A549 treated with Hydrocortisone at 1 μM for 4 hours (cell line): ENCODE results near the gene MISP3. TPM values are rescaled to one million over a fixed set of nuclear protein-coding genes. Genes with fewer than 3 reads are reported as not detected.

Experiments used
- total RNA-seq: library from RNA; stranded (reverse); fragments of 200-300 nt; extraction: Qiagen RNA extraction; gene quantifications from 5 replicates; pipeline ENCODE4 v1.2.3, GENCODE V29; 2022

The MISP3 gene
- total RNA-seq = 1.7 to 4.3 TPM (median 3.8 TPM) in 5 replicates

DNA sequence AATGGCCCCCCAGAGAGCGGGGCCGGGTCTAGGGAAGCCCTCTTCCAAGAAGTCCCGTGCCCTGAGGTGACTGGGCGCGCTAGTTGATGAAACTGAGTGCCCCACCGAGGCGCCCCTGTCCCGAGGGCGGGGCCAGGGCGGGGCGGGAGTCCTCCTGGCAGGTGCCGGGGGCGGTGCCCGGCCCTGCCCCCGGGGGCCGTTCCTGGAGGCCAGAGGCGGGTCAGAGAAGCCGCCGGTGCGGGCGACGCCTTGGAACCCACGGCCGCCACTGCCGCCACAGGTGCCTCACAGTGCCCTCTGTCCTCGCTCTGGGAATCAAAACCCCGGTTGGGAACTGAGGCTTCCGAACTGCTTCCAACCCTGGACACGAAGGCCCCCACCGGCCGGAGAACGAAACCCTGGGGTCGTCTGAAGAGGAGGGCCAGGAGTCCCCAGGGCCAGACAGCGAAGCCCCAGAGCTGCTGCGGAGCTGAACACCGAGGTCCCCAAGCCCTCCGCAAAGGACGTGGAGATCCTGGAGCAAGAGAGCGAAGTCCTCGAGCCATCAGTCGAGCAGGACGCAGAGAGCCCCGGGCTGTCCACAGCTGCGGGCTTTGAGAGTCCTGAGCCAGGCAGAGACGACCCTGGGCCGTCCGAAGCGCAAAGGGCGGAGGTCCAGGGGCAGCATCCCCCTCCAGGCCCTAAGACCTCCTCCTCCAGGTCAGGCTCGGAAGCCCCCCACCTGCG, at the start of gene MISP3:
TSS of gene MISP3 (plus strand) at position 252 of the 726 bp plus-strand sequence. CDS start 524 bp downstream, outside the sequence.

DNA sequence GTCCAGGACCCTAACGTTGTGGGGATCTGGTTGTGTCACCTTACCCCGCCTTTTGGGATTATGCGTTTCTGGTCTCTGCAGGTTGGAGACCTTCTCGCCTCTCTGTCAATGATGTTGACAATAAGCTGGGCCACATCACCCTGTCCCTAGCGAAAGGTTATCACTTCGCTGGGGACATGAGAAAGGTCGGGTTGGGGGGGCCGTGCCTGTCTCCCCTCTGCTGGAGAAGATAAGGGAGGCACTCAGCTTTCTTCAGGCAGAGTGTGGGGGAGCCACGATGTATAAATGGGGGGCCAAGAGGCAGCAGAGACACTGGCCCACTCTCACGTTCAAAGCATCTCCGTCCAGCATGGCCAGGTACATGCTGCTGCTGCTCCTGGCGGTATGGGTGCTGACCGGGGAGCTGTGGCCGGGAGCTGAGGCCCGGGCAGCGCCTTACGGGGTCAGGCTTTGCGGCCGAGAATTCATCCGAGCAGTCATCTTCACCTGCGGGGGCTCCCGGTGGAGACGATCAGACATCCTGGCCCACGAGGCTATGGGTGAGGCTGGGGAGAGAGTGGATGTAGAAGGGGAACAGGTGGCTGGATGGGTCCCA, 44.6 kb upstream of the MISP3 start, which contains the start of gene RLN3:
TSS of gene RLN3 (plus strand) at position 293 of the 595 bp plus-strand sequence. CDS start at position 350, 57 bp downstream.

DNA sequence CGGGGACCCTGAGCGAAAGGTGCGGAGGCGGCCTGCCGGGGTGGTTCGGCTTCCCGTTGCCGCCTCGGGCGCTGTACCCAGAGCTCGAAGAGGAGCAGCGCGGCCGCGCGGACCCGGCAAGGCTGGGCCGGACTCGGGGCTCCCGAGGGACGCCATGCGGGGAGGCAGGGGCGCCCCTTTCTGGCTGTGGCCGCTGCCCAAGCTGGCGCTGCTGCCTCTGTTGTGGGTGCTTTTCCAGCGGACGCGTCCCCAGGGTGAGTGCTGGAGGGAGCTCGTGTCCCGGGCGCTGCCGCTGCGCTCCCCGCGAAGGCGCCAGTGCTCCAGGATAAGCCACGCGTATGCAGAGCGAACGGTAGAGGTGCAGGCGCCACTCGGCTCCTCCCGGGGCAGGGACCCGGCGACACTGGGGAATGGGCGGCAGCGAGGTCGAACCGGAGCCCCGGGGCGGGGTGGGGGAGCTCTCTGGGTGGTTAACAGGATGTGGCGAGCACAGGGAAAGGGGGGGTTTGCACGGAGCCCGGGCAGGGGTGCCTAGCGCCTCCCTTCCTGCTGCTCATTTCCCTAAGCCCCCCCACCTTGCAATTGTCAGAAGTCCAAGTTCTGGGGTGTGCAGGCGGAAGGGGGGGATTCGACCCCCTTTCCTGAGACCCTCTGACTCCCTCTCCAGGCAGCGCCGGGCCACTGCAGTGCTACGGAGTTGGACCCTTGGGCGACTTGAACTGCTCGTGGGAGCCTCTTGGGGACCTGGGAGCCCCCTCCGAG, 40.7 kb upstream of the MISP3 start, which contains the start of gene IL27RA:
TSS of gene IL27RA (plus strand) at position 44 of the 762 bp plus-strand sequence. CDS start at position 155, 111 bp downstream.

DNA sequence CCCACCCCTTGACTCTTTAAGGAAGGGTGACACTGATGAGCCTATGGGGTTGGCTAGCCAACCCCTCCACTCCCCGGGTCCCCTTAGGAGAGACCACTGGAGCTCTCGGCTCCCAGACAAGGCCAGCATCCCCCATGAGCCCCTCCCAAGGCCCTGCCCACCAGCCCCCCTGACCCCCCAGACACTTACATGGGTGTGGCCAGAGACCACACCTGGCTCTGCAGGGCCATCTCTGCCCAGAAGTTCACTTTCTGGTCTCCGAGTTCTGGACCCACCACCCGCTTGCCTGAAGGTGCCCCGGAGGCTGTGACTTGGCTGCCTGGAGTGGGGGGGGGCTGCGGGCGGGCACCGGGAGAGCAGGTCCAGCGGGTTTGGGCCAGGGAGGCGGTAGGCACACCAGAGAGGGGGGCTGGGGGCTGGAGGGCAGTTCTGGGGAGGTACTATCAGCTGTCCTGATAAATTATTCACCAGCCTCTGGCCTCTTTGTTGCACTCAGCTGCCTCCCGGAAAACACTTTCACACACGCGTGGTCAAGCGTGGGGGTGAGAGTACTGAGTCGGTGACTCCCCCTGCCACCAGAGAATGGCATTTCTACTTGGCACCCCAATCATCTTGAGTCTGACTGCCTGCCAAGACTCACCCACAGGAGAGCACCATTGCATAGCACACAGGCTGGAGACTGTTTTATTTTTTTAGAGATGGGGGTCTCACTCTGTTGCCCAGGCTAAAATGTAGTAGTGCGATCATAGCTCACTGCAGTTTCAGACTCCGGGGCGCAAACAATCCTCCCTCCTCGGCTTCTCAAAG, 10.6 kb upstream of the MISP3 start, which contains the start of gene PALM3:
TSS of gene PALM3 (minus strand) at position 326 of the 807 bp plus-strand sequence. CDS start at position 230, 96 bp downstream.

DNA sequence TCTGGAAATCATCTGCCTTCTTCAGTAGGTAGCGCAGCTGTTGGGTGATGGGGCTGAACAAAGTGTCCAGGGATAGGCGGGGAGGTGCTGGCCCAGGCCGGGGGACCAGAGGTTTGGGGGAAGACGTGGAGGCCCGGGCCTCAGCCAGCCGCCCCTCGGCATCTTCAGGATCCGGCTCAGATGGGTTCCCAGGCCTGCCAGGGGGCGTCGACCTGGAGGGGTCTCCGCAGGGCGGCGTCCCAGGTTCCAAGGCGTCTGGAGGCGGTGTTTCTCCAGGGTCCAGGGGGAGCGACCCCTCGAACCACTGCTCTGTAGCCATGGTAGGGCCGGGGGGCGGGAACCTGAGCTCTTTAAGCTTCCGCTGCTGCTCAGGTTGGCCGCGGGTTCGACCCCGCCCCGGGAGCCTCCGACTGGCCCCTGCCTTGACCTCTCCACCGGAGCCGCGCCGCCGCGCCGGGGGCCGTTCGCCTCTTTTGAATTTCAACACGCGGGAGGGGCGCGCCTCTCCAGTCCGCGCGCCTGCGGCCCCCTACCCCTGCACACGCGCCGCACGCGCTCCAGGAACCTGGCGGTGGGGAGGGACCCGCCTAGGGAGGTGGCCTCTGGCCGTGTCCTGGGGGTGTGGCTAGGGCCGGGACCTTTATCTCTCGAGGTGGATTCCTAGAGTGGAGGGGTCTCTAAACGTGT, 12.9 kb downstream of the MISP3 start, which contains the start of gene C19orf67:
TSS of gene C19orf67 (minus strand) at position 475 of the 687 bp plus-strand sequence. CDS start at position 319, 156 bp downstream.

DNA sequence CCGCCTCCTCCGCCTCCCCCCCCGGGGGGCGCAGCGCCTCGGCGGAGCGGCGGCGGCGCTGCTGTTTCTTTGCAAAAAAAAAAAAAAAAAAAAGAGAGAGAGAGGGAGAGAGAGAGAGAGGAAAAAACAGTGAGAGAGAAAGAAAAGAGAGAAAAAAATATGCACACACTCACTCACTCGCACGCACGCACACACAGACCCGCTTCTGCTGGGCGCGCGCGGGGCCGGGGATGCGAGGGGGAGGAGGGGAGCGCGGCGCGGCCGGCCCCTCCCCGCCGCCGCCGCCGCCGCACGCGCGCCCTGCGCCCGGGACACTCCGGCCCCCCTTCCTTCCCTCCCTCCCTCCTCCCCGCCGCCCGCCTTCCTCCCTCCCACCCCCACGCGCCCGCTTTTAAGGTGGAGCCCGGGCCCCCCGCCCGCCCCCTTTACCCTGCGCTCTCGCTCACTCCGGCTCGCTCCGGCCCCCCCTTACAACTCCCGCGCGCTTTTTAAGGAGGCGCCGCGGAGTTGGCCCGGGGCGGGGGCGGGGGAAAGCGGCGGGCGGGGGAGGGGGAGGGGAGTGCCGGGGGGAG, 18.0 kb downstream of the MISP3 start, which contains the start of gene SAMD1:
TSS of gene SAMD1 (minus strand) at position 243 of the 572 bp plus-strand sequence.

DNA sequence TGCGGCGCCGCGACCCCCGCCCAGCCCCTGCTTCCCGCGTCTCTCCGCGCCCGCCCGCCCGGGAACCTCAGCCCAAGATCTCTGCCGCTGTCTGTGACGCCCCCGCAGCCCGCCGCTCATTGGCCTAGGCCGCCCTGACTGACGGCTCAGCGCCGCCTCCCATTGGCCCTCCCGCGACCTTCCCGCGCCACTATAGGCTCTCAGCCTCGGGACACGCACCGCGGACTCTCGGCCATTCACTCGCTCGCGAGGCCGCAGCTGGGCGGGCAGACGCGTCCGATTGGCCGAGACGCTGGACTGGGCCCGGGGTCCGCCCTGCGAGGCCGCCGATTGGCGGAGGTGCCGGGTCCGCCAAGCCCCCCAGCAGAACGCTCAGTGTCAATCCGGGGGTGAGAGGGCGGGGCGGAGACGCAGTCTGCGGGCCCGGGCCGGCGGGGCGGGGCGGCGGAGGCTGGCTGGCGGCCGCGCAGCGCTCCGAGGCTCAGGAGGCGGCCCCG, 45.1 kb downstream of the MISP3 start, which contains the start of gene PRKACA:
TSS of gene PRKACA (minus strand) at position 95 of the 497 bp plus-strand sequence. CDS start 215 bp downstream, outside the sequence.

Other genes with a start within 250 kb of the MISP3 start
- 1.0 to 4.3 TPM (median 2.9 TPM) in 5 replicates for gene NANOS3, start 195.7 kb upstream of the MISP3 start, total RNA-seq
- gene BRME1, start 166.7 kb upstream of the MISP3 start, total RNA-seq = 0.26 to 1.0 TPM (median 0.46 TPM) in 5 replicates
- gene CC2D1A, start 166.6 kb upstream of the MISP3 start, total RNA-seq = 8.8 to 9.8 TPM (median 9.3 TPM) in 5 replicates
- gene PODNL1, start 134.4 kb upstream of the MISP3 start, total RNA-seq = 0.86 to 1.7 TPM (median 1.1 TPM) in 5 replicates
- gene DCAF15, start 120.3 kb upstream of the MISP3 start, total RNA-seq = 15.9 to 19.9 TPM (median 19.6 TPM) in 5 replicates
- gene RFX1, start 66.5 kb upstream of the MISP3 start, total RNA-seq = 4.0 to 6.5 TPM (median 4.6 TPM) in 5 replicates
- gene RLN3, start 44.6 kb upstream of the MISP3 start, total RNA-seq = not detected in 5 replicates
- gene IL27RA, start 41.0 kb upstream of the MISP3 start, total RNA-seq = 8.8 to 10.3 TPM (median 9.4 TPM) in 5 replicates
- 1.6 to 2.3 TPM (median 2.0 TPM) in 5 replicates for gene PALM3, start 10.7 kb upstream of the MISP3 start, total RNA-seq
- gene C19orf67, start 13.0 kb downstream of the MISP3 start, total RNA-seq = not detected in 5 replicates
- 33.4 to 41.5 TPM (median 35.0 TPM) in 5 replicates for gene SAMD1, start 18.0 kb downstream of the MISP3 start, total RNA-seq
- gene PRKACA, start 45.0 kb downstream of the MISP3 start, total RNA-seq = 28.1 to 44.1 TPM (median 31.8 TPM) in 5 replicates
- gene ASF1B, start 63.8 kb downstream of the MISP3 start, total RNA-seq = 28.0 to 30.6 TPM (median 30.2 TPM) in 5 replicates
- 6.2 to 8.1 TPM (median 7.2 TPM) in 5 replicates for gene ADGRL1, start 133.4 kb downstream of the MISP3 start, total RNA-seq